Measurements from ENCODE around the gene MINDY2. TPM values are rescaled to one million over a fixed set of nuclear protein-coding genes. Genes with fewer than 3 reads are reported as not detected.
"Not testable (repeated sequence)": the region's sequence is repeated elsewhere in the genome, so short reads cannot be mapped to it uniquely, and the experiment has no call there.

MINDY2 gene
- total RNA-seq, 1 experiment from 2014 or later: 16.2 TPM

GRCh38 chr15:58749532-58750337, 21.4 kb upstream of the MINDY2 start, which contains the start of gene ADAM10:
Gene ADAM10, minus strand, starts transcription at chr15:58749707. Its CDS starts 173 bp downstream, at chr15:58749534.
- peak; percentile 100 for DNase-seq (ENCODE audit: low spot score)

GRCh38 chr15:58752716-58753115, 18.4 kb upstream of the MINDY2 start:
- DNase-seq (ENCODE audit: low spot score): no peak

- DNase-seq (ENCODE audit: low spot score): no peak
These were observed 15.8 kb upstream of the MINDY2 start for GRCh38 chr15:58755350-58755749.

- peak; percentile 53 for DNase-seq (ENCODE audit: low spot score)
These were observed 15.1 kb upstream of the MINDY2 start for GRCh38 chr15:58755956-58756355.

GRCh38 chr15:58758141-58758540, 13.0 kb upstream of the MINDY2 start:
- DNase-seq (ENCODE audit: low spot score): peak; percentile 48

GRCh38 chr15:58760385-58761009, 10.6 kb upstream of the MINDY2 start:
- DNase-seq (ENCODE audit: low spot score): no peak

GRCh38 chr15:58761010-58761388, 10.1 kb upstream of the MINDY2 start:
- no peak for DNase-seq (ENCODE audit: low spot score)

GRCh38 chr15:58762285-58762684, 8.8 kb upstream of the MINDY2 start:
- no peak for DNase-seq (ENCODE audit: low spot score)

GRCh38 chr15:58762731-58763130, 8.4 kb upstream of the MINDY2 start:
- no peak for DNase-seq (ENCODE audit: low spot score)

GRCh38 chr15:58764468-58764867, 6.6 kb upstream of the MINDY2 start:
- no peak for DNase-seq (ENCODE audit: low spot score)

GRCh38 chr15:58766290-58766689, 4.8 kb upstream of the MINDY2 start:
- DNase-seq (ENCODE audit: low spot score): no peak

GRCh38 chr15:58768601-58769004, 2.5 kb upstream of the MINDY2 start:
- not testable (repeated sequence) for DNase-seq (ENCODE audit: low spot score)

- DNase-seq (ENCODE audit: low spot score): peak; percentile 84
These were observed 614 bp upstream of the MINDY2 start for GRCh38 chr15:58770519-58770856.

GRCh38 chr15:58771621-58772250, 634 bp downstream of the MINDY2 start:
- peak; percentile 58 for DNase-seq (ENCODE audit: low spot score)

GRCh38 chr15:58773024-58773423, 1.9 kb downstream of the MINDY2 start:
- DNase-seq (ENCODE audit: low spot score): no peak

GRCh38 chr15:58775402-58775801, 4.3 kb downstream of the MINDY2 start:
- DNase-seq (ENCODE audit: low spot score): no peak

- no peak for DNase-seq (ENCODE audit: low spot score)
These were observed 6.0 kb downstream of the MINDY2 start for GRCh38 chr15:58777107-58777506.

- DNase-seq (ENCODE audit: low spot score): no peak
These were observed 8.5 kb downstream of the MINDY2 start for GRCh38 chr15:58779554-58779953.

- no peak for DNase-seq (ENCODE audit: low spot score)
These were observed 14.3 kb downstream of the MINDY2 start for GRCh38 chr15:58785355-58785754.

- no peak for DNase-seq (ENCODE audit: low spot score)
These were observed 17.1 kb downstream of the MINDY2 start for GRCh38 chr15:58788056-58788710.

GRCh38 chr15:58793862-58794261, 22.8 kb downstream of the MINDY2 start:
- peak; percentile 50 for DNase-seq (ENCODE audit: low spot score)

GRCh38 chr15:58795825-58796224, 24.7 kb downstream of the MINDY2 start:
- DNase-seq (ENCODE audit: low spot score): no peak

Measured in HT-29 (cell line).